ENCODE measurements around the gene PJA2. TPM values are rescaled to one million over a fixed set of nuclear protein-coding genes. Genes with fewer than 3 reads are reported as not detected.

Gene PJA2
- total and polyA plus RNA-seq, 8 donors: 81.4 to 147 (median 125) TPM

DNA sequence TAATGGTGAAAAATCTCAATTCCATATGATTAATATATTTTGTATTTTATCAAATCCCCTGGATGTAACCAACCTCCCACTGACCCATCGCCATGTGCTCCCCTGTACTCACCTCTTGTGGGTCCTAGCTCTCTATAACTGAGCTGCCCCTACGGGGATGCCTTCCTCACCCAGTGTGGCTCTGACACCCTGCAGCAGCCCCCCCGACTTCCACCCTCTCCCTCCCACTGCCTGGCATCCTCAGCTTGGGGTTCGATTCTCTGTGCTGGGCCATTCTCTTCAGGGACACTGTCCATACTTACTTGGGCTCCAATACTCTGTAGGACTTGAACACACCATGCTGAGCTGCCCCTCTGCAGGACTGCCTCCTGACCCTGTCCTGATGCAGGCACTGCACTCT, 87.1 kb downstream of the PJA2 start:
- H3K4me1 ChIP-seq: peaks cover 0 to 4% of the 10 kb centered on the region in 2 donors
- no peaks in the 10 kb centered on the region for H3K27me3 ChIP-seq
- H3K27ac ChIP-seq: no peak overlapping the region
- intact Hi-C loops (cut with DNase I): no loop called here
- ATAC-seq (no peak), DNase-seq (no peak)
- TF ChIP-seq, protein P1, sequence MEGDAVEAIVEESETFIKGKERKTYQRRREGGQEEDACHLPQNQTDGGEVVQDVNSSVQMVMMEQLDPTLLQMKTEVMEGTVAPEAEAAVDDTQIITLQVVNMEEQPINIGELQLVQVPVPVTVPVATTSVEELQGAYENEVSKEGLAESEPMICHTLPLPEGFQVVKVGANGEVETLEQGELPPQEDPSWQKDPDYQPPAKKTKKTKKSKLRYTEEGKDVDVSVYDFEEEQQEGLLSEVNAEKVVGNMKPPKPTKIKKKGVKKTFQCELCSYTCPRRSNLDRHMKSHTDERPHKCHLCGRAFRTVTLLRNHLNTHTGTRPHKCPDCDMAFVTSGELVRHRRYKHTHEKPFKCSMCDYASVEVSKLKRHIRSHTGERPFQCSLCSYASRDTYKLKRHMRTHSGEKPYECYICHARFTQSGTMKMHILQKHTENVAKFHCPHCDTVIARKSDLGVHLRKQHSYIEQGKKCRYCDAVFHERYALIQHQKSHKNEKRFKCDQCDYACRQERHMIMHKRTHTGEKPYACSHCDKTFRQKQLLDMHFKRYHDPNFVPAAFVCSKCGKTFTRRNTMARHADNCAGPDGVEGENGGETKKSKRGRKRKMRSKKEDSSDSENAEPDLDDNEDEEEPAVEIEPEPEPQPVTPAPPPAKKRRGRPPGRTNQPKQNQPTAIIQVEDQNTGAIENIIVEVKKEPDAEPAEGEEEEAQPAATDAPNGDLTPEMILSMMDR (IDR thresholded peaks at IDR 0.05): no peak
- H3K36me3 ChIP-seq: peaks cover 0 to 3% of the 10 kb centered on the region in 2 donors
- no peaks in the 10 kb centered on the region for H3K9me3 ChIP-seq
- no peak overlapping the region for H3K4me3 ChIP-seq

DNA sequence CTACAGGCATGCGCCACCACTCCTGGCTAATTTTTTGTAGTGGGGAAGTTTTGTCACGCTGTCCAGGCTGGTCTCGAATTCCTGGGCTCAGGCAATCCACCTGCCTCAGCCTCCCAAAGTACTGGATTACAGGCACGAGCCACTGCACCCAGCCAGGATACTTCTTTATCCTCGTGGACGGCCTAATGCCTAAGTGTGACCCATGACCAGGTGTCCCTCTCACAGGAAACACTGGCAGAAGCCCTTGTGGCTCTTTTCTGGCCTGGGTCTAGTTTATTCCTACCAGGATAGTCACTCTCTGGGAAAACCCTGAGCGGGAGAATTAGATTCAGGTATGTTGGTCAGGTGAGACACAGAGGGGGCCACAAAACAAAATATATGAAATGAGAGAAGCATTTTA, 90.4 kb downstream of the PJA2 start:
- no peak for ATAC-seq
- Histone ChIP-seq H3K27me3 (no peaks in the 10 kb centered on the region), H3K4me3 (no peak overlapping the region), H3K36me3 (peaks cover 0 to 3% of the 10 kb centered on the region in 2 donors), H3K27ac (no peak overlapping the region), H3K9me3 (no peaks in the 10 kb centered on the region), H3K4me1 (no peaks in the 10 kb centered on the region)
- intact Hi-C loops (cut with DNase I): no loop called here
- no peak for DNase-seq
- TF ChIP-seq, protein P1 (IDR thresholded peaks at IDR 0.05): no peak

DNA sequence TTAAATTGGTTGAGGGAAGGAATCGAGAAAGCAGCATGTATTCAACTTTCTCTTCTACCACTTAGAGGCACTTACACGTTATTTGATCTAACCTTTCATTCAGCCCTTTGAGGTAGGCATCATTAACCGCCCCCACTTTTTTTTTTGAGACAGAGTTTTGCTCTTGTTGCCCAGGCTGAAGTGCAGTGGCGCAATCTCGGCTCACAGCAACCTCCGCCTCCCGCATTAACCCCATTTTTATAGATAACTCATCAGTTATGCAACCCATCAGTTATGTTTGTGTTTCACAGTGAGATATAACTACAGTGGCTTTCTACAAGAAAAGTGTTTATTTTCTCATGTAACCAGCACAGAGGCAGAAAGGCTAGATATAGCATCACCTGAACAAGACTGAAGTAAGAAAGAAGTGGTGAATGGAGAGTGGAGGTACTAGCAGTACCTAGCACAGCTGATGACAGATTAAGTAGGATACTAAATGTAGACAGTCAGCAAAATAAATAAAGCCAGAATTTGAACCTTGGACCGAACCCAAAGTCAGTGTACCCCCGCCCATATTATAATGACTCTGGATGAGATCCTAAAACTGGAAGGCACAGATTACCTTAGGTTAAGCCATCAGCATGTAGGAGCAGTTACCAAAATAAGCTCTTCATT, 91.2 kb downstream of the PJA2 start:
- intact Hi-C loops (cut with DNase I): no loop called here
- Histone ChIP-seq H3K4me1 (no peaks in the 10 kb centered on the region), H3K4me3 (no peak overlapping the region), H3K27me3 (no peaks in the 10 kb centered on the region), H3K9me3 (no peaks in the 10 kb centered on the region), H3K36me3 (peaks cover 0 to 2% of the 10 kb centered on the region in 2 donors), H3K27ac (no peak overlapping the region)
- ATAC-seq (peak; percentile 68), DNase-seq (no peak)
- TF ChIP-seq, protein P1 (IDR thresholded peaks at IDR 0.05): no peak

DNA sequence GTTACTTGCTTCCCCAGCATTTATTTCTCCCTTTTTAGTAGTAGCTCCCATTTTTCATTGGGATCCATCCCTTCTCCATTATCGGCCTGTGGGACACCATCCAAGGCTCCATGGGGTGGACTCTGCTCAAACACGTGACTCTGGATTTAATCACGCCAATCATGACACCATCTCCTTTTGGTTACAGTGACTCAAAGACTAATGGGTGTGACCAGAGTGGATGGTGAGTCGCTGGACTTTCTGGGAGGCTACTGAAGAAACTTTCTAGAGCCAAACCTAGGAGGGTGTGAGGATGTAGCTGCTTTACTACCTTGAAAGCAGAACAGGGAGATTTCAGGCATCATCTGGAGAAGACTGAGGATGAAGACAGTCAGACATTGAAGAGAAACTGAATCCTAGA, 93.1 kb downstream of the PJA2 start:
- no peaks in the 10 kb centered on the region for H3K4me1 ChIP-seq
- intact Hi-C loops (cut with DNase I): no loop called here
- H3K4me3 ChIP-seq: no peak overlapping the region
- no peak overlapping the region for H3K27ac ChIP-seq
- ATAC-seq: no peak
- TF ChIP-seq, protein P1 (IDR thresholded peaks at IDR 0.05): no peak
- no peaks in the 10 kb centered on the region for H3K27me3 ChIP-seq
- H3K9me3 ChIP-seq: no peaks in the 10 kb centered on the region
- no peaks in the 10 kb centered on the region for H3K36me3 ChIP-seq
- no peak for DNase-seq

DNA sequence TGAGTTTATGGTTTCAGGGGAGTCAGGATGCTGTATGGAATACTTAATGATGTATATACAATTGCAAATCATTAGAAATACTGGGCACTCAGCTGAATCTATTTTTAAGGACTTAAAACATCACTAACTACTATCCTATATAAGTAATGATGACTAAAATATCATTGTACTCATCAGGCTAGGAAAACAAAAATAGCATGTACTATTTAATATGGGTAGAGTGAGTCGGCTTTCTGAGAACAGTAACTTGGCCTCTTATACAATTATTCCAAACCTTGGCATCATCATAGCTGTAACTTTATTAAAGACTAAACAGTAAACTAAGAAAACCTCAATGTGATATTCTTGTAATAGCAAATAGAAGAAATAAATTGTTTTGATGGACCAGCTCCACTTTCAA, 94.5 kb downstream of the PJA2 start:
- TF ChIP-seq, protein P1 (IDR thresholded peaks at IDR 0.05): no peak
- Histone ChIP-seq H3K9me3 (no peaks in the 10 kb centered on the region), H3K36me3 (no peaks in the 10 kb centered on the region), H3K27ac (no peak overlapping the region), H3K4me1 (no peaks in the 10 kb centered on the region), H3K4me3 (no peak overlapping the region), H3K27me3 (no peaks in the 10 kb centered on the region)
- intact Hi-C loops (cut with DNase I): no loop called here
- ATAC-seq (no peak), DNase-seq (no peak)

All from left lung (tissue), 10 donors.